PC-9 (cell line): ENCODE data around the gene HBZ.

Experiments
- CTCF ChIP-seq: fragments of 200-600 bp; sonication (generic); conservative IDR thresholded peaks from 2 replicates; pipeline ENCODE4 v1.6.1; 2017; ENCODE audit warnings: mixed run types, antibody characterized with exemption, mild to moderate bottlenecking, moderate library complexity
- EZH2 ChIP-seq: fragments of 200-600 bp; sonication (generic); IDR thresholded peaks from 2 replicates; pipeline ENCODE4 v1.8.0; 2017; ENCODE audit warnings: antibody characterized with exemption, low read depth

GRCh38 chr16:181565-182021 is 29.1 kb downstream of the HBZ start:
- TF ChIP-seq CTCF (peak; percentile 93), EZH2 (no peak)
